Right lobe of liver (tissue), 4 donors: ENCODE data around the gene BTAF1.

Experiments
- POLR2A ChIP-seq: fragments of 450-650 bp; IDR thresholded peaks from one replicate; pipeline ENCODE4 v1.6.1; 2017; ENCODE audit warnings: antibody characterized with exemption, mild to moderate bottlenecking
- TF ChIP-seq, protein P1 (sequence below), 4 donors: fragments of 200-600 bp in 3 of 4; fragments of 450-650 bp in 1 of 4; IDR thresholded peaks; one replicate each; pipeline versions ENCODE4 v1.5.1 to v1.8.0; 2016 to 2022; ENCODE audit warnings: antibody characterized with exemption in 4 of 4, mild to moderate bottlenecking in 2 of 4
- donor health status: DM: no; HTN: no; CAD: no.
- donor health status: DM: no; HTN: no; CAD: no.
- donor health status: DM: no; HTN: yes; CAD: no.

DNA sequence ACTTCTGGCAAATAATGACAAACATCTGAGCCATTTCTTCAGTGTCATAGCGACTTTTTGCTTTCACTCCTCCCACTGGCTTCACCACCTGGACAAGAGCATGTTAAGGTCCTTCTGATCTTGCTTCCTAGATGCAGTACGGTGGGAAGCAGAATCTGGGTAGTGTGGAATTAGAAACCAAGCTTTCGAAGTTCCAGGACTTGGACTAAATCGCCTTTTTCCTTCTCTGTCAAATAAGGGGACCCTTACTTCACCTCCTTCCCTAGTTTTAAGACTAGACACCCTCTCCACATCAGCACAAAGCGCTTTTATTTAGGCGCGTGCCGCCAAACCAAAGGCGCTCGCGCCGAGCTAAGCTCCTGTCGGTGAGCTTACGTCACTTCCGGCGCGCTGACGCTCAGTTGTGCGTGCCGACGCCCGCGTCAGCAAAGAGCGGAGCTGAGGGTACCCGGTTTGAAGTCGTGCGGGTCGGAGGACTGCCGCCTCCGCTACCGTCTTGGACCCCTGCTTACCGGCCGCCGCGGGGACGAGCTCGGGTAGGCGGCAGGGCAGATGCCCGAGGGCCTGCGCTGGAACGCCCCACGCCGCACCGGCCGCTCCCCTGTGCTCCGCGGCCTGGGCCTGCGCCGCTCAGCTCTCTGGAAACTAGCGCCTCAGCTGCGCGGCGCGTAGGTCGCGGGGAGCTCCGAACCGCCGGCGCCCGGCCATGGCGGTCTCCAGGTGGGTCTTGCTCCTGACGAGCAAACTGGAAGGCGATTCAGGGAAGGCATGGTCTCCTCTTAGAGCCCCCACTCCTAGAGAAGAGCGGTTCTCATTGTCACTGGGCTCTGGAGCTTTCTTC lies at the start of gene BTAF1:
- TF ChIP-seq, protein P1, sequence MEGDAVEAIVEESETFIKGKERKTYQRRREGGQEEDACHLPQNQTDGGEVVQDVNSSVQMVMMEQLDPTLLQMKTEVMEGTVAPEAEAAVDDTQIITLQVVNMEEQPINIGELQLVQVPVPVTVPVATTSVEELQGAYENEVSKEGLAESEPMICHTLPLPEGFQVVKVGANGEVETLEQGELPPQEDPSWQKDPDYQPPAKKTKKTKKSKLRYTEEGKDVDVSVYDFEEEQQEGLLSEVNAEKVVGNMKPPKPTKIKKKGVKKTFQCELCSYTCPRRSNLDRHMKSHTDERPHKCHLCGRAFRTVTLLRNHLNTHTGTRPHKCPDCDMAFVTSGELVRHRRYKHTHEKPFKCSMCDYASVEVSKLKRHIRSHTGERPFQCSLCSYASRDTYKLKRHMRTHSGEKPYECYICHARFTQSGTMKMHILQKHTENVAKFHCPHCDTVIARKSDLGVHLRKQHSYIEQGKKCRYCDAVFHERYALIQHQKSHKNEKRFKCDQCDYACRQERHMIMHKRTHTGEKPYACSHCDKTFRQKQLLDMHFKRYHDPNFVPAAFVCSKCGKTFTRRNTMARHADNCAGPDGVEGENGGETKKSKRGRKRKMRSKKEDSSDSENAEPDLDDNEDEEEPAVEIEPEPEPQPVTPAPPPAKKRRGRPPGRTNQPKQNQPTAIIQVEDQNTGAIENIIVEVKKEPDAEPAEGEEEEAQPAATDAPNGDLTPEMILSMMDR (IDR thresholded peaks at IDR 0.05), result no peak
- TF ChIP-seq POLR2A, result peak; percentile 92
